GM21423 (cell line): Measurements from ENCODE around the gene PLCB3.
A peak's percentile ranks its signal among the peaks of the same experiment; 100 is the strongest.

Source experiments
- ATAC-seq: cut with Tn5 transposase; IDR thresholded peaks from one replicate; pipeline ENCODE4 v1.9.1; 2021; ENCODE audit warnings: mild to moderate bottlenecking, moderate library complexity; ENCODE audit not compliant: unreplicated experiment

The PLCB3 gene

GRCh38 chr11:64285885-64286800 lies 34.8 kb downstream of the PLCB3 start:
- peak; percentile 0 for ATAC-seq

DNA sequence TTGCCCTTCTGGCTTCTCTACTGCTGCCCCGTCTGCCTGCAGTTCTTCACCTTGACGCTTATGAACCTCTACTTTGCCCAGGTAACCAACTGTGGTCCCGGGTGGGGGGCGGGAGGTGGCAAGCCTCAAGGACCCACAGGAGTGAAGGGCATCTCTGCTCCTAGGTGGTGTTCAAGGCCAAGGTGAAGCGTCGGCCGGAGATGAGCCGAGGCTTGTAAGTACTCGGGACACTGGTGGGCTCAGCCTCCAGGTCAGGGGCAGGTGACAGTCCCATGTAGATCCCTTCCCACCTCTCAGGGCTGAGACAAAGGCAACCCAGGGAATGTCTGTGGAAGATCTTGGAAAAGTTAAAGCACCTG lies 35.5 kb downstream of the PLCB3 start:
- ATAC-seq = no peak

- no peak for ATAC-seq
Observed at GRCh38 chr11:64287676-64288352, 36.5 kb downstream of the PLCB3 start.

- no peak for ATAC-seq
Observed at GRCh38 chr11:64288353-64288750, 37.0 kb downstream of the PLCB3 start.

DNA sequence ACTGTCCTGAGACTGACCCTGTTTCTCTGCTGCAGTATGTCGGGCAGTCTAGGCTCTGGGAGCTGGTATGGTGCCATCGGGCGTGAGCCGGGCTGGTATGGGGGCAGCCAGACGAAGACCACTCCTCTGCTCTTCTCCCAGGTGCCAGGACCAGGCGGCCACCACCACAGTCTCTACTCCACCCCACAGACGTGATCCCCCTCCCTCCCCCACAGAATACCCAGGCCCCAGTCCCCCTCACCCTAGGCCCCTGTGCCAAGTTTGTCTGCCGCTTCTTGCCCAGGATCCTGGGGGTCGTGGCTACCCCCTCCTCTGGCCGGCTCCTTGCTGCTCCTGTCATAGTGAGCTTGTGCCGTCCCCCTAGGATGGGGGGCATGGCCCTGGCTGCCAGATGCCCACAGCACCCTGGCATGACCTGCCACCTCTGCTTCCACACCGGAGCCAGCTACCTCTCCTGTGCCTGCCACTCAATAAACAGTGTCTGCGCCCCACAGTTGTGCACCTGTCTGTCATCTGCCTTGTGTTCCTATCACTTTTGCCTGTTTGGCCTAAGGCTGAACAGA lies 37.8 kb downstream of the PLCB3 start:
- no peak for ATAC-seq

DNA sequence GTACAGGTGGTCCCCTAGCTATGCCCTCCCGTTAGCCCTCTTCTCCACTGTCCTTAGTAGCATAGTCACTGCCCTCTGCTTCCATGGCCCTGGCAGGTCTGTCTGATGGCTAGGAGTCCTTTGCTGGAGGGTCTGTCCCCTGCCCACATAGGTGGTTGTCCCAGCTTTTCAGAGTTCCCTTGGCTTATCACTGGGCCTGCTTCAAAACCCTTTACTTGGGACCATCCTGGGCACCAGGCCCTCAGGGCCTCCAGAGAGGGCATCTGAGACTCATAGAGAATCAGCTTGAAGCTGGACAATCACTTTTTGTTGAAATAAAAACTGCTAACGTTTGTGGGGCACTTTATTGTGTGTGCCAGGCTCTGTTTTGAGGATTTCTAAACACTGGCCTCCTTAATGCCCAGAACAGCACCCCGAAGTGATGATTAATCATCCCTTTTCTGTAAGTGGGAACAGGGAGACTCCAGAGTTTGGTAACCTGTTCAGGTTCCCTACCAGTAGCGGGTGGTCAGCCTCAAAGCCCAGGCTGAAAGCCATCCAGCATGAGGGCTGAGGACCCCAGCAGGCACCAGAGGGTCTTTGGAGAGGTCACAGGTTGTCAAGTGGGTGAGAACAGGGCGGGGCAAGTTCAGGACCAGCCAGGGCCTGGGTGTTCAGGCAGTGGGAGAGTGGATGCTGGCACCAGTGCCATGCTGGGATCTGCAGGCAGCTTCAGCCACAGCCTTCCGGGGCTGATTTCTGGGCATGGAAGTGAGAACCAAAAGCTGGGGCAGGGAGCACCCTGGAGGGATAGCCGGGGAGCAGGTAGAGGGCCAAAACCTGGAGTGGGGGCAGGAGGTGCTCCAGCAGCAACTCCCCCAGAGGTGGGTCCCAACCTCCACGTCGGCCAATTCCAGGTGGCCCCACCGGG lies 39.3 kb downstream of the PLCB3 start:
- no peak for ATAC-seq

DNA sequence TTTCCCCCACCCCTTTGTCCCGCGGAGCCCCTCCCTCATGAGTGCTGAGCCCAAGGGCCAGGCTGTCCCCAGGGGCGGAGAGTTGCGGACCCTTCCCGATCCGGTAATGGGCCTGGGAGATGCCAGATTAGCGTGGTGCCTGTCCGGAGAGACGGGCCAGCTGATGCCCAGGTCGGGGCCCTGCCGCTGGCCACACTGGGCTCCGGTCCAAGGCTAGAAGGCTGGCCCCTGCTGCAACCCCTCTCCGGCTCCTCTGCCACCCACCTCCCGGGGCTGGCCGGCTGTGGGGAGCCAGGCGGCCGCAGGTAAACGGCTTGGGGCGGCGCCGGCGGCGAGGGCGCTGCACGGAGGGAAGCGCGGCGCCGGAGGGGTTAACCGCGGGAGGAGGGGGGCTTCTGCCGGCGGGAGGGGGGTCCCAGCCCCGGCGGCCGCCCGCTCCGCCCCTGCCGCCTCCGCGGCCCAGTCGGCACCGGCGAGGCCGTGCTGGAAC lies 40.0 kb downstream of the PLCB3 start, which contains the start of gene KCNK4:
Gene KCNK4 (plus strand): TSS at position 41 of the 490 bp plus-strand sequence. CDS start 1,717 bp downstream, outside the sequence.
- ATAC-seq = no peak

DNA sequence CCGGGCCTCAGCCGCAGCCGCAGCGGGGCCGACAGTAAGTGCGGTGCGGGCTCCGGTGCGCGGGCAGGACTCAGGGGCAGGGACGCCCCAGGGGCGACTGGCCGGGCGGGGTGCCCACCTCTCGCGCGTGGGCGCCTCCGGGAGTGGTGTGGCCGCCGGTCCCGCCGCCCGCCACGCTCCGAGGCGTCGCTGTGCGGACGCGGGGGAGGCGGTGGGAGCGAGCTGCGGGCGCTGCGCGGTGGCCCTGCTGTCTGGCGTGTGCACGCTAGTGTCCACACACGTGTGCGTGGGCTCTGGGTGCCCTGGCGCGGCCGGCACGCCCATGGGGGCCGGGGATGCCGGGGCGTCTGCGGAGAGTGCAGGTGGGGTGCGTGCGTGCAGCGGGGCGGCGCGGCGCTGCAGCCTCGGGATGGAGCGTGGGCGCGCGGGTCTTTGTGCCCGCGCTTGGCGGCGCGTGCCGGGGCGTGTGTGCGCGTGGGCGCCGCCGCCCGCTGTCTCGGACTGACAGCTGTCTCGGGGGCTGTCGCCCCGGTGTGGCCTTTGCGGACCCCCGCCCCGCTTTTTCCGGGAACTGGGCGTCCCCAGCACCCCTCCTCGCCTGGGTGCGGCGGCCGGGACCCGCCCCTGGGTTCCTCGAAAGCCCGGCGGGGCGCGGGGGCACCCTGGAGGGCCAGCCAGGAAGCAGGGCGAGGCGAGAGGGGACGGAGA lies 40.6 kb downstream of the PLCB3 start:
- no peak for ATAC-seq

DNA sequence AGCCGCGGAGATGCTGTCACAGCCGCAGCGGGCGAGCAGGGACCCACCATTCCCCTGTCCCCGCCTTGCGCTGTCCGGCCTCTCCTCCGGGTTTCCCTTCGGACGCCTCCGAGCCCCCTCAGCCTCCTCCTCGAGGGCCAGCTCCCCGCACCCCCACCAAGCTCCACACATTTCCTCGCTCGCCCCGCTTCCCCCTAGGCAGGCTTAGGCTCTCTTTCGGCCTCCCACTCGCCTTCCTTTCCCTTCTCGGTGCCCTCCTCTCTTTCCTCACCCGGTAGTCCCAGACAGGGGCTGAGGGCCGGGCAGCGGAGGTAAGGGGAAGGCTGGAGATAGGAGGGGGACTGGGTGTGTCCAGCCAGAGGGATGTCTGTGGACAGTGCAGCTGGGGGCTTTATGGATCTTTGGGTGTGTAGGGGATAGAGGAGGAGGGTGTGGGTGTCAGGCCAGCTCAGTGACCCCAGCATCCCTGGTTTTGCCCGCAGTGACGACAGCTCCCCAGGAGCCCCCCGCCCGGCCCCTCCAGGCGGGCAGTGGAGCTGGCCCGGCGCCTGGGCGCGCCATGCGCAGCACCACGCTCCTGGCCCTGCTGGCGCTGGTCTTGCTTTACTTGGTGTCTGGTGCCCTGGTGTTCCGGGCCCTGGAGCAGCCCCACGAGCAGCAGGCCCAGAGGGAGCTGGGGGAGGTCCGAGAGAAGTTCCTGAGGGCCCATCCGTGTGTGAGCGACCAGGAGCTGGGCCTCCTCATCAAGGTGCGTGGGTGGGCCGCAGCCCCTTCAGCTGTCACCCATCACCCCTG lies 41.3 kb downstream of the PLCB3 start:
- ATAC-seq = no peak

GRCh38 chr11:64294774-64295173 lies 43.4 kb downstream of the PLCB3 start:
- no peak for ATAC-seq

- no peak for ATAC-seq
Observed at GRCh38 chr11:64295760-64296159, 44.4 kb downstream of the PLCB3 start.

DNA sequence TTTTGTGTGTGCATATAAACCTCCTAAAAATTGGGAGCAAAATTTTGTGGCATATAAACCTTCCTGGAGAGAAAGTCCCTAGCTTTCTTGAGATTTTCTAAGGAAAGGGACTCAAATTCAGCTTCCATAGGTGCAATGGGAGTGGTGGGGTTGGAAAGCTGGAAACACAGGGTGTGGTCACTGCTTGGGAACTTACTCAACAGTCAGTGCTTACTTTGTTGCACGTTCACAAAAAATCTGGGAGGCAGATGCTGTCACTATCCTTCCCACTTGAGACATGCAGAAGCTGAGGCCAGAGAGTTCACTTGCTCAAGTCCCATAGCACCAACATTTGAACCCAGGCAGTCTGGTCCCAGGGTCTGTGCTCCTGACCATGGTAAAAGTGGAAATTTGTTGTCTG lies 44.9 kb downstream of the PLCB3 start:
- no peak for ATAC-seq

DNA sequence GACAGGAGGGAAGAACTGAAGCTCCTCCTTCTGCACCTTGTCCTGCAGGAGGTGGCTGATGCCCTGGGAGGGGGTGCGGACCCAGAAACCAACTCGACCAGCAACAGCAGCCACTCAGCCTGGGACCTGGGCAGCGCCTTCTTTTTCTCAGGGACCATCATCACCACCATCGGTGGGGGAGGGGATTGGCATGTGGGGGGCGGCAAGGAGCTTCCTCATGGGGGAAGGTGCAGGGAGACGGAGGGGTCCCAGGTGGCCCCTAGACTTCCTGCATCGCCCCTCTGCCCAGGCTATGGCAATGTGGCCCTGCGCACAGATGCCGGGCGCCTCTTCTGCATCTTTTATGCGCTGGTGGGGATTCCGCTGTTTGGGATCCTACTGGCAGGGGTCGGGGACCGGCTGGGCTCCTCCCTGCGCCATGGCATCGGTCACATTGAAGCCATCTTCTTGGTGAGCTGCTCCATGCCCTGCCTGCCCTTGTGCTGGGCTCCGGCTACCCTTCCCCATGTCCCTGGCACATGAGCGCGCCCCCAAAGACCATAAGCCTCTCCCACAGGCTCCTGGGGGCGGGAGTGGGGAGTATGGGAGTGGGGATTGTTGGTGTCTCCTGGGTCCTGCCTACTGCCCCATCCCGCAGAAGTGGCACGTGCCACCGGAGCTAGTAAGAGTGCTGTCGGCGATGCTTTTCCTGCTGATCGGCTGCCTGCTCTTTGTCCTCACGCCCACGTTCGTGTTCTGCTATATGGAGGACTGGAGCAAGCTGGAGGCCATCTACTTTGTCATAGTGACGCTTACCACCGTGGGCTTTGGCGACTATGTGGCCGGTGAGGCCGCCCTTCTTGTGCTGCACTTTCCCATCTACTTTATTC lies 45.7 kb downstream of the PLCB3 start:
- no peak for ATAC-seq

- ATAC-seq = no peak
Observed at GRCh38 chr11:64297699-64298358, 46.5 kb downstream of the PLCB3 start.

- ATAC-seq = no peak
Observed at GRCh38 chr11:64298966-64299846, 47.9 kb downstream of the PLCB3 start.

GRCh38 chr11:64299847-64300648 lies 48.7 kb downstream of the PLCB3 start, which contains the start of gene CATSPERZ:
TSS of gene CATSPERZ (plus strand) at chr11:64300358. CDS start at chr11:64300411, 53 bp downstream.
- ATAC-seq = no peak
